GM10248 (cell line): ENCODE data around the gene SBSN.

Source experiments
- CTCF ChIA-PET: fragments of 300-600 bp; sonication (Branson Sonifier 250); formaldehyde crosslinking; extraction: SDS; loops from one replicate; lab custom pipeline; 2021; ENCODE audit warnings: antibody characterized with exemption; lab: Yijun Ruan, JAX
- POLR2A ChIA-PET: fragments of 350-650 bp; sonication (Branson Sonifier 250); formaldehyde crosslinking; extraction: SDS; loops from one replicate; lab custom pipeline; 2020; ENCODE audit warnings: antibody characterized with exemption; lab: Yijun Ruan, JAX
- DNase-seq: peaks from one replicate; pipeline ENCODE4 v3.0.0; 2012; ENCODE audit errors: extremely low spot score
- CTCF ChIP-seq: IDR thresholded peaks from 2 replicates; pipeline ENCODE4 v1.5.1; 2012; ENCODE audit warnings: mild to moderate bottlenecking, low read depth; ENCODE audit errors: extremely low read depth, missing control alignments, control extremely low read depth

SBSN gene

GRCh38 chr19:35502751-35503150 is 25.4 kb downstream of the SBSN start:
- no peak for TF ChIP-seq CTCF
- CTCF ChIA-PET = interaction anchor here (1.1 to 3.2 kb wide), 5 partner anchors 8 to 150 kb away, joined by 3 to 13 read pairs (median 5); no protein-coding TSS in a partner anchor
- POLR2A ChIA-PET = interaction anchor here (0.7 kb wide), 1 partner anchor 384 kb away, joined by 3 read pairs; no protein-coding TSS in a partner anchor
- no peak for DNase-seq

GRCh38 chr19:35501684-35502083 is 26.4 kb downstream of the SBSN start:
- CTCF ChIA-PET = interaction anchor here (1.1 to 2.4 kb wide), 3 partner anchors 9 to 149 kb away, joined by 3 to 13 read pairs (median 5); no protein-coding TSS in a partner anchor
- DNase-seq = no peak
- no peak for TF ChIP-seq CTCF
- POLR2A ChIA-PET = no interaction called here

- no peak for DNase-seq
- ChIA-PET POLR2A (no interaction called here), CTCF (interaction anchor here (0.8 to 2.0 kb wide), 2 partner anchors 10 to 148 kb away, joined by 3 to 13 read pairs; no protein-coding TSS in a partner anchor)
- no peak for TF ChIP-seq CTCF
Measured at GRCh38 chr19:35500611-35501010, 27.5 kb downstream of the SBSN start.

GRCh38 chr19:35498984-35499527 is 29.1 kb downstream of the SBSN start:
- ChIA-PET POLR2A (no interaction called here), CTCF (no interaction called here)
- no peak for TF ChIP-seq CTCF
- no peak for DNase-seq

GRCh38 chr19:35498220-35498619 is 29.9 kb downstream of the SBSN start:
- TF ChIP-seq CTCF = no peak
- ChIA-PET CTCF (interaction anchor here (1.2 to 8.0 kb wide), 4 partner anchors 9 to 229 kb away, joined by 3 to 126 read pairs (median 78); partner anchors contain the start of gene USF2), POLR2A (no interaction called here)
- DNase-seq = no peak

- ChIA-PET POLR2A (no interaction called here), CTCF (interaction anchor here (1.0 to 8.0 kb wide), 8 partner anchors 10 to 228 kb away, joined by 3 to 126 read pairs (median 4); partner anchors contain the start of genes FFAR3 and USF2)
- no peak for TF ChIP-seq CTCF
- DNase-seq = no peak
Measured at GRCh38 chr19:35497406-35497805, 30.7 kb downstream of the SBSN start.
